ENCODE measurements around the gene RXFP4.

DNA sequence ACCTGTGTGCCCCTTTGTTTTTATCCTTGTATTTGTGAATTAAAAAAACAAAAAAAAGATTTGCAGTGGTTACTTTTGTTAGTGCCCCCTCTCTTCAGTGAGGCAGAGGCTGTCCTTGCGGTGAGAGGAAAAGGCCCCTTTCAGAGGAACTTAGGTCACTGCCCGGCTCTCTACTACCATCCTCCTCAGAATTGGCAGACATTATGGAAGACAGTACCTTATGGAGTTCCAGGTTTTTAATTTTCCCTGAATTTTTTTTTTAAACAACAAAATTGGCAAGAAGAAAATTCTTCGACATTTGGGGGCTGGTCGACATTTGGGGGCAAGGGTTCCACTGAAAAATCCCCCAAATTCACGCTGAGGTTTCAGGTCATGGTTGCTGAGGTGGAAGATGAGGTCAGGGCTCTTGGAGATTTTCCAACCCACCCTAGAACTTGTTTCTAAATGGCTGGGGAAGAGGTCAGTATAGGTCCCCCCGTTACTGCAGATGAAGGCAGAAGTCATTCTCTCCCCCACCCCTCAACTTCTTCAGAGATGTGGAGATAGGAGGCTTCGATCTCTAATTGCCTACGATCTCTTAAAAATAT lies 5.3 kb downstream of the RXFP4 start:
- no peak for TF ChIP-seq EZH2phosphoT487 (IDR thresholded peaks at IDR 0.05; ENCODE audit: borderline replicate concordance)
- TF ChIP-seq, protein P1, sequence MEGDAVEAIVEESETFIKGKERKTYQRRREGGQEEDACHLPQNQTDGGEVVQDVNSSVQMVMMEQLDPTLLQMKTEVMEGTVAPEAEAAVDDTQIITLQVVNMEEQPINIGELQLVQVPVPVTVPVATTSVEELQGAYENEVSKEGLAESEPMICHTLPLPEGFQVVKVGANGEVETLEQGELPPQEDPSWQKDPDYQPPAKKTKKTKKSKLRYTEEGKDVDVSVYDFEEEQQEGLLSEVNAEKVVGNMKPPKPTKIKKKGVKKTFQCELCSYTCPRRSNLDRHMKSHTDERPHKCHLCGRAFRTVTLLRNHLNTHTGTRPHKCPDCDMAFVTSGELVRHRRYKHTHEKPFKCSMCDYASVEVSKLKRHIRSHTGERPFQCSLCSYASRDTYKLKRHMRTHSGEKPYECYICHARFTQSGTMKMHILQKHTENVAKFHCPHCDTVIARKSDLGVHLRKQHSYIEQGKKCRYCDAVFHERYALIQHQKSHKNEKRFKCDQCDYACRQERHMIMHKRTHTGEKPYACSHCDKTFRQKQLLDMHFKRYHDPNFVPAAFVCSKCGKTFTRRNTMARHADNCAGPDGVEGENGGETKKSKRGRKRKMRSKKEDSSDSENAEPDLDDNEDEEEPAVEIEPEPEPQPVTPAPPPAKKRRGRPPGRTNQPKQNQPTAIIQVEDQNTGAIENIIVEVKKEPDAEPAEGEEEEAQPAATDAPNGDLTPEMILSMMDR (conservative IDR thresholded peaks at IDR 0.05; ENCODE audit: low read length): no peak

All from Loucy (cell line).